IMR-90 (cell line): ENCODE results near the gene APOA4. TPM values are rescaled to one million over a fixed set of nuclear protein-coding genes. Genes with fewer than 3 reads are reported as not detected.

ENCODE experiments used
- ATAC-seq: fragments of 200-7000 bp; cut with Tn5 transposase; 2 replicates; pipeline ENCODE4 v1.9.1; 2020; ENCODE audit warnings: low read depth, mild to moderate bottlenecking, moderate library complexity
- BruUV-seq: library from RNA; stranded (reverse); fragments of 400-500 nt; replicated peaks from 2 replicates; lab custom pipeline; 2021; lab: Mats Ljungman, UMichigan
- CTCF ChIA-PET: fragments of 300-600 bp; formaldehyde crosslinking; extraction: SDS; loops from one replicate; lab custom pipeline; 2021; ENCODE audit warnings: antibody characterized with exemption; lab: Yijun Ruan, JAX
- POLR2A ChIA-PET: fragments of 300-600 bp; sonication (Branson Sonifier 250); formaldehyde crosslinking; loops from one replicate; lab custom pipeline; 2022; ENCODE audit warnings: antibody characterized with exemption; ENCODE audit not compliant: unreplicated experiment; lab: Charles Lee
- DNase-seq: peaks from one replicate; pipeline ENCODE4 v3.0.0; 2013
- H2AFZ ChIP-seq: replicated peaks from 2 replicates; pipeline ENCODE3; 2013; ENCODE audit warnings: low read length, mild to moderate bottlenecking; ENCODE audit not compliant: poor library complexity
- H2AK5ac ChIP-seq: 2 replicates; pipeline ENCODE4 v1.6.1; 2013; ENCODE audit warnings: low read depth, low read length, inconsistent platforms
- H2AK9ac ChIP-seq: replicated peaks from 2 replicates; pipeline ENCODE3; 2013; ENCODE audit warnings: mild to moderate bottlenecking, low read depth, low read length, moderate library complexity; ENCODE audit not compliant: poor library complexity
- H2BK120ac ChIP-seq: 2 replicates; pipeline ENCODE4 v1.6.1; 2013; ENCODE audit warnings: low read depth, low read length, inconsistent platforms
- H2BK15ac ChIP-seq: 3 replicates; pipeline ENCODE4 v1.6.1; 2013; ENCODE audit warnings: low read depth, low read length, inconsistent platforms
- H2BK20ac ChIP-seq: 2 replicates; pipeline ENCODE4 v1.6.1; 2013; ENCODE audit warnings: low read depth, mild to moderate bottlenecking, inconsistent platforms, low read length, moderate library complexity
- H2BK5ac ChIP-seq: 2 replicates; pipeline ENCODE4 v1.6.1; 2013; ENCODE audit warnings: mild to moderate bottlenecking, low read depth, low read length, inconsistent platforms; ENCODE audit not compliant: poor library complexity, severe bottlenecking
- H3K14ac ChIP-seq: replicated peaks from 2 replicates; pipeline ENCODE4 v1.6.1; 2013; ENCODE audit warnings: low read depth, low read length, inconsistent platforms
- H3K18ac ChIP-seq: 2 replicates; pipeline ENCODE4 v1.6.1; 2013; ENCODE audit warnings: low read depth, low read length, control low read depth
- H3K23ac ChIP-seq: 2 replicates; pipeline ENCODE4 v1.6.1; 2013; ENCODE audit warnings: low read depth, low read length, inconsistent platforms
- H3K27ac ChIP-seq: 2 replicates; pipeline ENCODE4 v1.5.1; 2013; ENCODE audit warnings: mild to moderate bottlenecking, control low read depth, low read length; ENCODE audit not compliant: insufficient read depth
- H3K27me3 ChIP-seq: 2 replicates; pipeline ENCODE4 v1.6.1; 2013; ENCODE audit warnings: low read length; ENCODE audit not compliant: control insufficient read depth, insufficient read depth
- H3K36me3 ChIP-seq: 2 replicates; pipeline ENCODE4 v1.6.1; 2013; ENCODE audit warnings: low read length, mixed read lengths; ENCODE audit not compliant: control insufficient read depth, insufficient read depth
- H3K4ac ChIP-seq: 2 replicates; pipeline ENCODE4 v1.6.1; 2013; ENCODE audit warnings: low read depth, low read length, inconsistent platforms
- H3K4me1 ChIP-seq: 2 replicates; pipeline ENCODE4 v1.6.1; 2013; ENCODE audit warnings: low read length, mixed read lengths; ENCODE audit not compliant: control insufficient read depth, insufficient read depth
- H3K4me2 ChIP-seq: 2 replicates; pipeline ENCODE4 v1.6.1; 2013; ENCODE audit warnings: low read depth, mild to moderate bottlenecking, control low read depth, low read length, moderate library complexity
- H3K4me3 ChIP-seq: 2 replicates; pipeline ENCODE4 v1.5.1; 2013; ENCODE audit warnings: low read depth, mild to moderate bottlenecking, control low read depth, low read length, moderate library complexity; ENCODE audit not compliant: insufficient read depth
- H3K56ac ChIP-seq: 2 replicates; pipeline ENCODE4 v1.6.1; 2013; ENCODE audit warnings: low read length, inconsistent platforms; ENCODE audit not compliant: insufficient read depth; ENCODE audit errors: extremely low read depth
- H3K79me1 ChIP-seq, 2 experiments: 2 replicates each; pipeline ENCODE4 v1.6.1; 2013; ENCODE audit warnings: low read length in 2 of 2, inconsistent platforms in 1 of 2, low read depth in 1 of 2
- H3K9ac ChIP-seq: 2 replicates; pipeline ENCODE4 v1.6.1; 2013; ENCODE audit warnings: low read depth, low read length, control low read depth
- H3K9me1 ChIP-seq: 2 replicates; pipeline ENCODE4 v1.6.1; 2013; ENCODE audit warnings: low read length, inconsistent platforms; ENCODE audit not compliant: insufficient read depth
- H3K9me3 ChIP-seq: 2 replicates; pipeline ENCODE4 v1.6.1; 2013; ENCODE audit warnings: low read length; ENCODE audit not compliant: control insufficient read depth, insufficient read depth
- H4K20me1 ChIP-seq: 2 replicates; pipeline ENCODE4 v1.6.1; 2013; ENCODE audit warnings: low read length, inconsistent platforms; ENCODE audit not compliant: insufficient read depth
- H4K5ac ChIP-seq: 2 replicates; pipeline ENCODE4 v1.6.1; 2013; ENCODE audit warnings: mild to moderate bottlenecking, low read depth, low read length, control low read depth
- H4K8ac ChIP-seq, 2 experiments: 2 replicates each; pipeline ENCODE4 v1.6.1; 2013; ENCODE audit warnings: low read depth in 2 of 2, low read length in 2 of 2, control low read depth in 1 of 2, inconsistent platforms in 1 of 2
- H4K91ac ChIP-seq: 2 replicates; pipeline ENCODE4 v1.6.1; 2013; ENCODE audit warnings: low read depth, low read length, inconsistent platforms; ENCODE audit not compliant: insufficient read depth
- BHLHE40 ChIP-seq: fragments of 150-350 bp; IDR thresholded peaks from 2 replicates; pipeline ENCODE4 v1.6.1; 2016; ENCODE audit warnings: mild to moderate bottlenecking, low read depth, low read length
- CEBPB ChIP-seq: IDR thresholded peaks from 2 replicates; pipeline ENCODE4 v1.6.1; 2012; ENCODE audit warnings: low read depth, low read length, improper control_type of control experiment
- CHD1 ChIP-seq: IDR thresholded peaks from 2 replicates; pipeline ENCODE4 v1.6.1; 2012; ENCODE audit warnings: low read depth, low read length, improper control_type of control experiment
- FOS ChIP-seq: fragments of 150-350 bp; IDR thresholded peaks from 2 replicates; pipeline ENCODE4 v1.6.1; 2016; ENCODE audit warnings: low read depth, low read length
- MAFK ChIP-seq: IDR thresholded peaks from 2 replicates; pipeline ENCODE4 v1.6.1; 2012; ENCODE audit warnings: low read depth, low read length, improper control_type of control experiment
- MAZ ChIP-seq: IDR thresholded peaks from 2 replicates; pipeline ENCODE4 v1.6.1; 2012; ENCODE audit warnings: low read depth, mild to moderate bottlenecking, low read length, improper control_type of control experiment, moderate library complexity, borderline replicate concordance
- MXI1 ChIP-seq: IDR thresholded peaks from 2 replicates; pipeline ENCODE4 v1.6.1; 2012; ENCODE audit warnings: low read depth, mild to moderate bottlenecking, low read length, moderate library complexity, borderline replicate concordance
- NFE2L2 ChIP-seq: fragments of 150-350 bp; IDR thresholded peaks from 2 replicates; pipeline ENCODE4 v1.6.1; 2016; ENCODE audit warnings: low read depth, mild to moderate bottlenecking, low read length
- POLR2A ChIP-seq: IDR thresholded peaks from 2 replicates; pipeline ENCODE4 v1.6.1; 2012; ENCODE audit warnings: mild to moderate bottlenecking, low read depth, low read length
- RCOR1 ChIP-seq: IDR thresholded peaks from 2 replicates; pipeline ENCODE4 v1.6.1; 2012; ENCODE audit warnings: mild to moderate bottlenecking, low read length, improper control_type of control experiment; ENCODE audit not compliant: insufficient replicate concordance
- RFX5 ChIP-seq: IDR thresholded peaks from 2 replicates; pipeline ENCODE4 v1.8.0; 2012; ENCODE audit warnings: low read depth, mild to moderate bottlenecking, low read length, moderate library complexity
- SMC3 ChIP-seq: fragments of 150-350 bp; IDR thresholded peaks from 2 replicates; pipeline ENCODE4 v1.6.1; 2016; ENCODE audit warnings: low read depth, mild to moderate bottlenecking, antibody characterized with exemption, low read length, moderate library complexity
- WGBS, 2 experiments: methylation state at CpG; one replicate each; pipeline versions ENCODE4 v1.1.5 to v1.1.7; 2013; ENCODE audit warnings: missing lambda C conversion rate in 2 of 2; ENCODE audit not compliant: insufficient read length in 1 of 2; ENCODE audit errors: extremely low coverage in 2 of 2; 5-methylcytosine and 5-hydroxymethylcytosine counted together
- dilution Hi-C: fragments of 300-500 bp; cut with HindIII; formaldehyde crosslinking; loops from one replicate; pipeline ENCODE4 v1.14.3; 2018; ENCODE audit warnings: low sequenced_read_pairs; ENCODE audit not compliant: unreplicated experiment
- in situ Hi-C: fragments of 300-500 bp; cut with MboI; formaldehyde crosslinking; loops from 3 replicates; pipeline ENCODE4 v1.14.3; 2019; ENCODE audit warnings: low sequenced_read_pairs, inconsistent platforms, mixed read lengths
- intact Hi-C: fragments of 100-400 bp; cut with micrococcal nuclease; formaldehyde crosslinking; loops from 2 replicates; pipeline ENCODE4 v1.10.0; 2022
- polyA plus RNA-seq, 3 experiments: library from polyadenylated mRNA; depleted of rRNA; stranded (reverse); fragments of >200 nt; gene quantifications; 2 replicates each; pipeline ENCODE4 v1.2.3, GENCODE V29; 2012; ENCODE audit warnings: low replicate concordance in 1 of 3
- total RNA-seq: library from RNA; depleted of rRNA; stranded (reverse); fragments of >200 nt; gene quantifications from 2 replicates; pipeline ENCODE4 v1.2.3, GENCODE V29; 2012
- TF ChIP-seq, protein P1 (sequence below): conservative IDR thresholded peaks from 2 replicates; pipeline ENCODE4 v1.5.1; 2012; ENCODE audit warnings: mild to moderate bottlenecking, low read depth, low read length, improper control_type of control experiment

Gene APOA4
- total and polyA plus RNA-seq, 2 of the 4 experiments (the other 2 are of a cell fraction): not detected

- TF ChIP-seq CEBPB (no peak), MAFK (no peak), CHD1 (no peak), RCOR1 (no peak), MXI1 (no peak), BHLHE40 (no peak), MAZ (no peak), RFX5 (no peak), FOS (no peak), SMC3 (no peak), NFE2L2 (no peak), POLR2A (no peak)
- TF ChIP-seq, protein P1, sequence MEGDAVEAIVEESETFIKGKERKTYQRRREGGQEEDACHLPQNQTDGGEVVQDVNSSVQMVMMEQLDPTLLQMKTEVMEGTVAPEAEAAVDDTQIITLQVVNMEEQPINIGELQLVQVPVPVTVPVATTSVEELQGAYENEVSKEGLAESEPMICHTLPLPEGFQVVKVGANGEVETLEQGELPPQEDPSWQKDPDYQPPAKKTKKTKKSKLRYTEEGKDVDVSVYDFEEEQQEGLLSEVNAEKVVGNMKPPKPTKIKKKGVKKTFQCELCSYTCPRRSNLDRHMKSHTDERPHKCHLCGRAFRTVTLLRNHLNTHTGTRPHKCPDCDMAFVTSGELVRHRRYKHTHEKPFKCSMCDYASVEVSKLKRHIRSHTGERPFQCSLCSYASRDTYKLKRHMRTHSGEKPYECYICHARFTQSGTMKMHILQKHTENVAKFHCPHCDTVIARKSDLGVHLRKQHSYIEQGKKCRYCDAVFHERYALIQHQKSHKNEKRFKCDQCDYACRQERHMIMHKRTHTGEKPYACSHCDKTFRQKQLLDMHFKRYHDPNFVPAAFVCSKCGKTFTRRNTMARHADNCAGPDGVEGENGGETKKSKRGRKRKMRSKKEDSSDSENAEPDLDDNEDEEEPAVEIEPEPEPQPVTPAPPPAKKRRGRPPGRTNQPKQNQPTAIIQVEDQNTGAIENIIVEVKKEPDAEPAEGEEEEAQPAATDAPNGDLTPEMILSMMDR: no peak
- DNase-seq: no peak
- peaks cover 15% of the 10 kb centered on the region for H3K36me3 ChIP-seq
- H2AFZ ChIP-seq: no peak overlapping the region
- no peak overlapping the region for H3K14ac ChIP-seq
- H2BK120ac ChIP-seq: no peak overlapping the region
- POLR2A ChIA-PET: no interaction called here
- H3K4me1 ChIP-seq: no peaks in the 10 kb centered on the region
- no peak for ATAC-seq
- no peak overlapping the region for H3K27ac ChIP-seq
- H3K4me3 ChIP-seq: no peak overlapping the region
- H3K9me1 ChIP-seq: no peaks in the 10 kb centered on the region
- H2BK20ac ChIP-seq: no peak overlapping the region
- in situ Hi-C loops (no loop called here), dilution Hi-C loops (no loop called here), intact Hi-C loops (no loop called here)
- no peak overlapping the region for H4K8ac ChIP-seq
- BruUV-seq: no TSS peak
- H2AK5ac ChIP-seq: no peak overlapping the region
- CTCF ChIA-PET: interaction anchor here (0.6 to 1.0 kb wide), 2 partner anchors 12 to 218 kb away, joined by 3 to 4 read pairs; no protein-coding TSS in a partner anchor
- no peak overlapping the region for H3K4ac ChIP-seq
- no peaks in the 10 kb centered on the region for H3K79me1 ChIP-seq
- H3K4me2 ChIP-seq: no peak overlapping the region
- H4K5ac ChIP-seq: no peak overlapping the region
- no peak overlapping the region for H2BK5ac ChIP-seq
- 70% methylated on average over 2 of the region's 9 CpGs; no CpG with 5 or more reads in 1 of the 2 experiments for WGBS, 2 experiments
- no peak overlapping the region for H4K91ac ChIP-seq
- H3K9ac ChIP-seq: no peak overlapping the region
- H3K56ac ChIP-seq: no peak overlapping the region
- no peaks in the 10 kb centered on the region for H4K20me1 ChIP-seq
- no peaks in the 10 kb centered on the region for H3K27me3 ChIP-seq
- no peak overlapping the region for H2BK15ac ChIP-seq
- no peaks in the 10 kb centered on the region for H3K9me3 ChIP-seq
- H3K18ac ChIP-seq: no peak overlapping the region
- no peak overlapping the region for H3K23ac ChIP-seq
- H2AK9ac ChIP-seq: no peak overlapping the region
Observed at GRCh38 chr11:116840746-116841296, 17.7 kb upstream of the APOA4 start.
